Naive thymus-derived CD8-positive, alpha-beta T cell (primary cell): ENCODE data around the gene DPF3. TPM values are rescaled to one million over a fixed set of nuclear protein-coding genes. Genes with fewer than 3 reads are reported as not detected.
A peak's percentile ranks its signal among the peaks of the same experiment; 100 is the strongest.

Experiments used
- ATAC-seq, 2 donors: fragments of 150-1000 bp; cut with Tn5 transposase in 1 of 2; sonication (Bioruptor Pico), chemical (Tn5 transposase) in 1 of 2; 1 replicate in 1 of 2; 2 replicates in 1 of 2; pipeline ENCODE4 v1.10.0; 2021; ENCODE audit warnings: mild to moderate bottlenecking in 2 of 2, moderate library complexity in 2 of 2
- POLR2A ChIA-PET: fragments of 350-600 bp; sonication (Branson Sonifier 250); formaldehyde crosslinking; loops from one replicate; lab custom pipeline; 2021; ENCODE audit warnings: antibody characterized with exemption; lab: Charles Lee
- DNase-seq, 10 donors: peaks; one replicate each; pipeline versions ENCODE4 v3.0.0 to v3.0.0-alpha.2; 2020 to 2022
- H3K27ac Mint-ChIP-seq, 10 donors: one replicate each; pipeline ENCODE4 v1.8.0; 2020 to 2022; ENCODE audit warnings: mild to moderate bottlenecking in 10 of 10, mixed read lengths in 10 of 10, moderate library complexity in 4 of 10, inconsistent platforms in 1 of 10
- H3K27me3 Mint-ChIP-seq, 5 donors: one replicate each; pipeline ENCODE4 v1.8.0; 2021 to 2022; ENCODE audit warnings: mixed read lengths in 5 of 5
- H3K36me3 Mint-ChIP-seq, 3 donors: one replicate each; pipeline ENCODE4 v1.8.0; 2020 to 2022; ENCODE audit warnings: mixed read lengths in 3 of 3, mild to moderate bottlenecking in 2 of 3, inconsistent platforms in 1 of 3
- H3K4me1 Mint-ChIP-seq, 4 donors: one replicate each; pipeline ENCODE4 v1.8.0; 2021 to 2022; ENCODE audit warnings: mixed read lengths in 4 of 4
- H3K4me3 Mint-ChIP-seq, 10 donors: one replicate each; pipeline ENCODE4 v1.8.0; 2020 to 2022; ENCODE audit warnings: mild to moderate bottlenecking in 10 of 10, mixed read lengths in 10 of 10, moderate library complexity in 6 of 10, inconsistent platforms in 1 of 10
- H3K9me3 Mint-ChIP-seq, 9 donors: one replicate each; pipeline ENCODE4 v1.8.0; 2020 to 2022; ENCODE audit warnings: mixed read lengths in 9 of 9, mild to moderate bottlenecking in 3 of 9, inconsistent platforms in 1 of 9, moderate library complexity in 1 of 9
- polyA plus RNA-seq, 3 donors: library from polyadenylated mRNA; unstranded; fragments of 300-500 nt; fragmentation: Illumina TruSeq; gene quantifications; one replicate each; pipeline ENCODE4 v1.2.3, GENCODE V29; 2021
- total RNA-seq, 8 experiments: library from RNA in 2 of 8; stranded (reverse) in 2 of 8; gene quantifications; one replicate each; pipeline ENCODE4 v1.2.3 and lab custom pipeline; 2021 to 2026

Gene DPF3
- total and polyA plus RNA-seq, 5 experiments from 2014 or later = 0.35 to 0.58 (median 0.52) TPM

- POLR2A ChIA-PET = no interaction called here
- Mint-ChIP-seq H3K4me1 (peaks cover 0 to 3% (median 1%) of the 10 kb centered on the region in 4 donors), H3K27ac (peak overlapping the region in 1 of 10 donors; percentile 83), H3K27me3 (peaks cover 0 to 2% (median 0%) of the 10 kb centered on the region in 5 donors), H3K9me3 (no peaks in the 10 kb centered on the region), H3K36me3 (no peaks in the 10 kb centered on the region), H3K4me3 (no peak overlapping the region)
- DNase-seq = no peak
- no peak for ATAC-seq
Measured at GRCh38 chr14:72782817-72783216, 111.1 kb downstream of the DPF3 start.

- POLR2A ChIA-PET = no interaction called here
- DNase-seq = no peak
- no peak for ATAC-seq
- no peak overlapping the region for H3K4me3 Mint-ChIP-seq
- no peak overlapping the region for H3K27ac Mint-ChIP-seq
- H3K4me1 Mint-ChIP-seq = peaks cover 4 to 10% (median 5%) of the 10 kb centered on the region in 4 donors
- peaks cover 0 to 3% (median 0%) of the 10 kb centered on the region in 3 donors for H3K36me3 Mint-ChIP-seq
- peaks cover 0 to 2% (median 0%) of the 10 kb centered on the region in 5 donors for H3K27me3 Mint-ChIP-seq
- H3K9me3 Mint-ChIP-seq = peaks cover 0 to 3% (median 0%) of the 10 kb centered on the region in 9 donors
Measured at GRCh38 chr14:72781561-72782508, 112.1 kb downstream of the DPF3 start.

GRCh38 chr14:72780751-72781150 is 113.2 kb downstream of the DPF3 start:
- DNase-seq (no peak), ATAC-seq (no peak)
- POLR2A ChIA-PET = no interaction called here
- peaks cover 7 to 19% (median 10%) of the 10 kb centered on the region in 4 donors for H3K4me1 Mint-ChIP-seq
- H3K36me3 Mint-ChIP-seq = peaks cover 0 to 3% (median 0%) of the 10 kb centered on the region in 3 donors
- peaks cover 0 to 2% (median 0%) of the 10 kb centered on the region in 5 donors for H3K27me3 Mint-ChIP-seq
- H3K9me3 Mint-ChIP-seq = peaks cover 0 to 3% (median 0%) of the 10 kb centered on the region in 9 donors
- no peak overlapping the region for H3K4me3 Mint-ChIP-seq
- H3K27ac Mint-ChIP-seq = no peak overlapping the region

GRCh38 chr14:72779679-72780078 is 114.2 kb downstream of the DPF3 start:
- Mint-ChIP-seq H3K4me1 (peaks cover 7 to 19% (median 10%) of the 10 kb centered on the region in 4 donors), H3K9me3 (peaks cover 0 to 3% (median 0%) of the 10 kb centered on the region in 9 donors), H3K27me3 (peaks cover 0 to 2% (median 0%) of the 10 kb centered on the region in 5 donors), H3K27ac (no peak overlapping the region), H3K4me3 (no peak overlapping the region), H3K36me3 (peaks cover 0 to 3% (median 0%) of the 10 kb centered on the region in 3 donors)
- no peak for DNase-seq
- POLR2A ChIA-PET = interaction anchor here (0.6 kb wide), 1 partner anchor 11 kb away, joined by 3 read pairs; no protein-coding TSS in a partner anchor
- no peak for ATAC-seq

- H3K27ac Mint-ChIP-seq = no peak overlapping the region
- peaks cover 7 to 19% (median 10%) of the 10 kb centered on the region in 4 donors for H3K4me1 Mint-ChIP-seq
- POLR2A ChIA-PET = no interaction called here
- no peaks in the 10 kb centered on the region for H3K27me3 Mint-ChIP-seq
- peaks cover 0 to 3% (median 0%) of the 10 kb centered on the region in 9 donors for H3K9me3 Mint-ChIP-seq
- ATAC-seq = no peak
- peaks cover 0 to 3% (median 0%) of the 10 kb centered on the region in 3 donors for H3K36me3 Mint-ChIP-seq
- H3K4me3 Mint-ChIP-seq = no peak overlapping the region
- DNase-seq = no peak
Measured at GRCh38 chr14:72777636-72778035, 116.3 kb downstream of the DPF3 start.

- peak overlapping the region in 3 of 10 donors; percentile 57 to 66 (median 61) for H3K27ac Mint-ChIP-seq
- POLR2A ChIA-PET = no interaction called here
- H3K9me3 Mint-ChIP-seq = peaks cover 0 to 3% (median 0%) of the 10 kb centered on the region in 9 donors
- H3K4me3 Mint-ChIP-seq = peak overlapping the region in 5 of 10 donors; percentile 1 to 21 (median 16)
- peaks cover 7 to 19% (median 10%) of the 10 kb centered on the region in 4 donors for H3K4me1 Mint-ChIP-seq
- H3K27me3 Mint-ChIP-seq = no peaks in the 10 kb centered on the region
- H3K36me3 Mint-ChIP-seq = peaks cover 0 to 3% (median 0%) of the 10 kb centered on the region in 3 donors
- DNase-seq = no peak
- no peak for ATAC-seq
Measured at GRCh38 chr14:72776701-72777261, 117.1 kb downstream of the DPF3 start.

GRCh38 chr14:72775923-72776554 is 117.9 kb downstream of the DPF3 start:
- H3K27me3 Mint-ChIP-seq = no peaks in the 10 kb centered on the region
- DNase-seq = no peak
- no peak for ATAC-seq
- POLR2A ChIA-PET = no interaction called here
- H3K36me3 Mint-ChIP-seq = peaks cover 0 to 3% (median 0%) of the 10 kb centered on the region in 3 donors
- no peak overlapping the region for H3K4me3 Mint-ChIP-seq
- H3K4me1 Mint-ChIP-seq = peaks cover 7 to 19% (median 10%) of the 10 kb centered on the region in 4 donors
- peak overlapping the region in 1 of 10 donors; percentile 4 for H3K27ac Mint-ChIP-seq
- H3K9me3 Mint-ChIP-seq = peaks cover 0 to 3% (median 0%) of the 10 kb centered on the region in 9 donors

GRCh38 chr14:72774894-72775620 is 118.8 kb downstream of the DPF3 start:
- Mint-ChIP-seq H3K4me1 (peaks cover 8 to 19% (median 10%) of the 10 kb centered on the region in 4 donors), H3K4me3 (no peak overlapping the region), H3K36me3 (peaks cover 0 to 6% (median 3%) of the 10 kb centered on the region in 3 donors), H3K9me3 (peaks cover 0 to 3% (median 0%) of the 10 kb centered on the region in 9 donors), H3K27ac (no peak overlapping the region), H3K27me3 (peaks cover 0 to under 1% (median 0%) of the 10 kb centered on the region in 5 donors)
- POLR2A ChIA-PET = no interaction called here
- ATAC-seq (no peak), DNase-seq (no peak)

- peaks cover 0 to 8% (median 3%) of the 10 kb centered on the region in 3 donors for H3K36me3 Mint-ChIP-seq
- no peak overlapping the region for H3K4me3 Mint-ChIP-seq
- peaks cover 0 to 2% (median 0%) of the 10 kb centered on the region in 5 donors for H3K27me3 Mint-ChIP-seq
Measured at GRCh38 chr14:72774141-72774540, 119.8 kb downstream of the DPF3 start.

GRCh38 chr14:72771561-72771960 is 122.3 kb downstream of the DPF3 start:
- Mint-ChIP-seq H3K4me1 (peaks cover 2 to 7% (median 3%) of the 10 kb centered on the region in 4 donors), H3K9me3 (peaks cover 9 to 22% (median 15%) of the 10 kb centered on the region in 9 donors), H3K36me3 (peaks cover 4 to 22% (median 15%) of the 10 kb centered on the region in 3 donors), H3K27me3 (peaks cover 0 to 2% (median 0%) of the 10 kb centered on the region in 5 donors), H3K27ac (no peak overlapping the region), H3K4me3 (no peak overlapping the region)
- ATAC-seq = no peak
- POLR2A ChIA-PET = no interaction called here
- DNase-seq = no peak

More at GRCh38 chr14:72774141-72774540, 119.8 kb downstream of the DPF3 start:
- peaks cover 8 to 19% (median 10%) of the 10 kb centered on the region in 4 donors for H3K4me1 Mint-ChIP-seq
- DNase-seq (no peak), ATAC-seq (no peak)
- no peak overlapping the region for H3K27ac Mint-ChIP-seq
- H3K9me3 Mint-ChIP-seq = peaks cover 0 to 3% (median 0%) of the 10 kb centered on the region in 9 donors
- POLR2A ChIA-PET = no interaction called here

GRCh38 chr14:72766296-72766695 is 127.6 kb downstream of the DPF3 start:
- no peak for ATAC-seq
- H3K4me1 Mint-ChIP-seq = peaks cover 0 to 1% (median 0%) of the 10 kb centered on the region in 4 donors
- no peak for DNase-seq
- no peak overlapping the region for H3K4me3 Mint-ChIP-seq
- POLR2A ChIA-PET = no interaction called here
- no peak overlapping the region for H3K27ac Mint-ChIP-seq
- peaks cover 4 to 22% (median 19%) of the 10 kb centered on the region in 3 donors for H3K36me3 Mint-ChIP-seq
- H3K27me3 Mint-ChIP-seq = peaks cover 0 to 2% (median 0%) of the 10 kb centered on the region in 5 donors
- H3K9me3 Mint-ChIP-seq = peaks cover 11 to 35% (median 18%) of the 10 kb centered on the region in 9 donors
